GM23338 (cell line): ENCODE measurements around the gene SIX5. TPM values are rescaled to one million over a fixed set of nuclear protein-coding genes. Genes with fewer than 3 reads are reported as not detected.

Source experiments
- ATAC-seq: fragments of 200-7000 bp; cut with Tn5 transposase; 3 replicates; pipeline ENCODE4 v1.9.1; 2020
- DNase-seq: peaks from one replicate; pipeline ENCODE4 v3.0.0-alpha.2; 2015; ENCODE audit warnings: low spot score
- H2AFZ ChIP-seq: fragments of 200-600 bp; sonication (generic); 2 replicates; pipeline ENCODE4 v1.8.0; 2016; ENCODE audit warnings: antibody characterized with exemption, mild to moderate bottlenecking, moderate library complexity
- H3F3A ChIP-seq: fragments of 200-600 bp; sonication (generic); replicated peaks from 2 replicates; pipeline ENCODE4 v1.8.0; 2017; ENCODE audit warnings: antibody characterized with exemption, mixed run types, low read depth
- H3K27ac ChIP-seq: fragments of 200-600 bp; sonication (generic); 2 replicates; pipeline ENCODE4 v1.6.1; 2016; ENCODE audit warnings: low read depth
- H3K27me3 ChIP-seq: fragments of 200-600 bp; sonication (generic); 2 replicates; pipeline ENCODE4 v1.8.0; 2016; ENCODE audit warnings: mild to moderate bottlenecking, mixed run types, moderate library complexity; ENCODE audit not compliant: insufficient read depth
- H3K36me3 ChIP-seq: fragments of 200-600 bp; sonication (generic); 2 replicates; pipeline ENCODE4 v1.8.0; 2016; ENCODE audit warnings: mild to moderate bottlenecking; ENCODE audit not compliant: insufficient read depth
- H3K4me1 ChIP-seq: fragments of 200-600 bp; sonication (generic); 2 replicates; pipeline ENCODE4 v1.8.0; 2016; ENCODE audit warnings: mild to moderate bottlenecking, moderate library complexity; ENCODE audit not compliant: insufficient read depth
- H3K4me2 ChIP-seq: fragments of 200-600 bp; sonication (generic); 2 replicates; pipeline ENCODE4 v1.7.1; 2017; ENCODE audit warnings: mixed run types
- H3K4me3 ChIP-seq: fragments of 200-600 bp; sonication (generic); 2 replicates; pipeline ENCODE4 v1.6.1; 2016; ENCODE audit warnings: mixed run types
- H3K79me2 ChIP-seq: fragments of 200-600 bp; sonication (generic); replicated peaks from 2 replicates; pipeline ENCODE4 v1.8.0; 2017; ENCODE audit warnings: mild to moderate bottlenecking; ENCODE audit not compliant: insufficient read depth
- H3K9me2 ChIP-seq: fragments of 200-600 bp; sonication (generic); 2 replicates; pipeline ENCODE4 v1.8.0; 2017; ENCODE audit not compliant: insufficient read depth
- H4K20me1 ChIP-seq: fragments of 200-600 bp; sonication (generic); replicated peaks from 2 replicates; pipeline ENCODE4 v1.8.0; 2017; ENCODE audit warnings: mild to moderate bottlenecking; ENCODE audit not compliant: insufficient read depth
- H3K27ac Mint-ChIP-seq: 2 replicates; pipeline ENCODE4 v1.8.0; 2020; ENCODE audit warnings: inconsistent platforms, mild to moderate bottlenecking, moderate library complexity, mixed read lengths
- H3K27me3 Mint-ChIP-seq: 3 replicates; pipeline ENCODE4 v1.8.0; 2022; ENCODE audit warnings: low read depth, mild to moderate bottlenecking, moderate library complexity, mixed read lengths, inconsistent platforms; ENCODE audit not compliant: insufficient read depth, poor library complexity
- H3K36me3 Mint-ChIP-seq: 3 replicates; pipeline ENCODE4 v1.8.0; 2021; ENCODE audit warnings: low read depth, mild to moderate bottlenecking, inconsistent platforms, moderate library complexity, mixed read lengths
- H3K4me1 Mint-ChIP-seq: 3 replicates; pipeline ENCODE4 v1.8.0; 2020; ENCODE audit warnings: mild to moderate bottlenecking, inconsistent platforms, mixed read lengths
- H3K4me3 Mint-ChIP-seq: 3 replicates; pipeline ENCODE4 v1.8.0; 2021; ENCODE audit warnings: moderate library complexity, mild to moderate bottlenecking, inconsistent platforms, mixed read lengths
- H3K9me3 Mint-ChIP-seq: 3 replicates; pipeline ENCODE4 v1.8.0; 2020; ENCODE audit warnings: moderate library complexity, mild to moderate bottlenecking, inconsistent platforms, mixed read lengths
- EZH2 ChIP-seq: fragments of 200-600 bp; sonication (generic); IDR thresholded peaks from one replicate; pipeline ENCODE4 v1.8.0; 2017; ENCODE audit warnings: antibody characterized with exemption, mild to moderate bottlenecking, low read depth; ENCODE audit not compliant: unreplicated experiment
- EZH2phosphoT487 ChIP-seq: fragments of 200-600 bp; sonication (generic); IDR thresholded peaks from one replicate; pipeline ENCODE4 v1.8.1; 2018; ENCODE audit warnings: antibody characterized with exemption; ENCODE audit not compliant: unreplicated experiment
- POLR2AphosphoS5 ChIP-seq: IDR thresholded peaks from 2 replicates; pipeline ENCODE4 v1.6.1; 2016; ENCODE audit warnings: antibody characterized with exemption, low read depth
- STAT1 ChIP-seq: IDR thresholded peaks from one replicate; pipeline ENCODE4 v1.6.1; 2016; ENCODE audit warnings: antibody characterized with exemption; ENCODE audit not compliant: unreplicated experiment
- polyA plus RNA-seq: library from polyadenylated mRNA; unstranded; fragments of >200 nt; fragmentation: Nextera tagmentation; extraction: Ambion mirVana; gene quantifications from 2 replicates; pipeline ENCODE4 v1.2.1, GENCODE V29; 2016
- total RNA-seq: library from RNA; depleted of rRNA; stranded (reverse); fragments of >200 nt; shearing (Covaris generic); gene quantifications from 2 replicates; pipeline ENCODE4 v1.2.3, GENCODE V29; 2014
- TF ChIP-seq, protein P1 (sequence below): fragments of 250-450 bp; sonication (Bioruptor Pico); IDR thresholded peaks from 2 replicates; pipeline ENCODE4 v1.5.0; 2020; ENCODE audit warnings: mild to moderate bottlenecking, moderate library complexity

SIX5 gene
- total and polyA plus RNA-seq, 2 experiments from 2014 or later, result 10.1 to 22.6 TPM

DNA sequence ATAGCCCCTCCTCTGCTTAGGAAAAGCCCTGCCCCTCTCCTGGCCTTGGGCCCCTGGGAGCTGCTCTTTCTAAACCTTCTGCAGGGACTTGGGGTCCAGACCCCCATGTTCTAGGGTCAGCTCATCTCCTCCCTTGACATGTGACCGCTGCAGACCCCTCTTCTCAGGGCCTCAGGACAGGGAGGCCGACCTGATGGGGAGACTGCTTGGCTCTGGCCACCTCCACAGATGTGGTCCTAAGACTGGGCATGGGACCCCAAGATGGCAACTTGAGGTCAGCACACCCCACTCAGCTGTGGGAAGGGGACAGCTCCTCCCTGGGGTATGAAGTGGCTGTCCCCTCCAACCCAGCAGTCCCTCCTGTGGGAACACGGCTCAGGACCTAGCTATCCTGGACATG, 3.9 kb upstream of the SIX5 start:
- Histone ChIP-seq H2AFZ (no peak overlapping the region), H3K4me3 (no peak overlapping the region), H3K4me1 (peaks cover 9% of the 10 kb centered on the region; the same call in 1 of the 2 replicates), H3K9me2 (no peaks in the 10 kb centered on the region), H3K36me3 (0 out of 2 replicates have a peak, but pooled peaks cover 3% of the 10 kb centered on the region), H4K20me1 (peaks cover 3% of the 10 kb centered on the region; the same call in 1 of the 2 replicates), H3K79me2 (no peaks in the 10 kb centered on the region), H3K27ac (no peak overlapping the region), H3K27me3 (no peaks in the 10 kb centered on the region), H3F3A (peaks cover 28% of the 10 kb centered on the region), H3K4me2 (no peak overlapping the region)
- DNase-seq (no peak), ATAC-seq (no peak)
- Mint-ChIP-seq H3K27me3 (peaks cover 39% of the 10 kb centered on the region), H3K4me3 (no peak overlapping the region), H3K9me3 (no peaks in the 10 kb centered on the region; the same call in 2 of the 3 replicates), H3K27ac (no peak overlapping the region), H3K36me3 (peaks cover 40% of the 10 kb centered on the region), H3K4me1 (peaks cover 15% of the 10 kb centered on the region)
- TF ChIP-seq, protein P1, sequence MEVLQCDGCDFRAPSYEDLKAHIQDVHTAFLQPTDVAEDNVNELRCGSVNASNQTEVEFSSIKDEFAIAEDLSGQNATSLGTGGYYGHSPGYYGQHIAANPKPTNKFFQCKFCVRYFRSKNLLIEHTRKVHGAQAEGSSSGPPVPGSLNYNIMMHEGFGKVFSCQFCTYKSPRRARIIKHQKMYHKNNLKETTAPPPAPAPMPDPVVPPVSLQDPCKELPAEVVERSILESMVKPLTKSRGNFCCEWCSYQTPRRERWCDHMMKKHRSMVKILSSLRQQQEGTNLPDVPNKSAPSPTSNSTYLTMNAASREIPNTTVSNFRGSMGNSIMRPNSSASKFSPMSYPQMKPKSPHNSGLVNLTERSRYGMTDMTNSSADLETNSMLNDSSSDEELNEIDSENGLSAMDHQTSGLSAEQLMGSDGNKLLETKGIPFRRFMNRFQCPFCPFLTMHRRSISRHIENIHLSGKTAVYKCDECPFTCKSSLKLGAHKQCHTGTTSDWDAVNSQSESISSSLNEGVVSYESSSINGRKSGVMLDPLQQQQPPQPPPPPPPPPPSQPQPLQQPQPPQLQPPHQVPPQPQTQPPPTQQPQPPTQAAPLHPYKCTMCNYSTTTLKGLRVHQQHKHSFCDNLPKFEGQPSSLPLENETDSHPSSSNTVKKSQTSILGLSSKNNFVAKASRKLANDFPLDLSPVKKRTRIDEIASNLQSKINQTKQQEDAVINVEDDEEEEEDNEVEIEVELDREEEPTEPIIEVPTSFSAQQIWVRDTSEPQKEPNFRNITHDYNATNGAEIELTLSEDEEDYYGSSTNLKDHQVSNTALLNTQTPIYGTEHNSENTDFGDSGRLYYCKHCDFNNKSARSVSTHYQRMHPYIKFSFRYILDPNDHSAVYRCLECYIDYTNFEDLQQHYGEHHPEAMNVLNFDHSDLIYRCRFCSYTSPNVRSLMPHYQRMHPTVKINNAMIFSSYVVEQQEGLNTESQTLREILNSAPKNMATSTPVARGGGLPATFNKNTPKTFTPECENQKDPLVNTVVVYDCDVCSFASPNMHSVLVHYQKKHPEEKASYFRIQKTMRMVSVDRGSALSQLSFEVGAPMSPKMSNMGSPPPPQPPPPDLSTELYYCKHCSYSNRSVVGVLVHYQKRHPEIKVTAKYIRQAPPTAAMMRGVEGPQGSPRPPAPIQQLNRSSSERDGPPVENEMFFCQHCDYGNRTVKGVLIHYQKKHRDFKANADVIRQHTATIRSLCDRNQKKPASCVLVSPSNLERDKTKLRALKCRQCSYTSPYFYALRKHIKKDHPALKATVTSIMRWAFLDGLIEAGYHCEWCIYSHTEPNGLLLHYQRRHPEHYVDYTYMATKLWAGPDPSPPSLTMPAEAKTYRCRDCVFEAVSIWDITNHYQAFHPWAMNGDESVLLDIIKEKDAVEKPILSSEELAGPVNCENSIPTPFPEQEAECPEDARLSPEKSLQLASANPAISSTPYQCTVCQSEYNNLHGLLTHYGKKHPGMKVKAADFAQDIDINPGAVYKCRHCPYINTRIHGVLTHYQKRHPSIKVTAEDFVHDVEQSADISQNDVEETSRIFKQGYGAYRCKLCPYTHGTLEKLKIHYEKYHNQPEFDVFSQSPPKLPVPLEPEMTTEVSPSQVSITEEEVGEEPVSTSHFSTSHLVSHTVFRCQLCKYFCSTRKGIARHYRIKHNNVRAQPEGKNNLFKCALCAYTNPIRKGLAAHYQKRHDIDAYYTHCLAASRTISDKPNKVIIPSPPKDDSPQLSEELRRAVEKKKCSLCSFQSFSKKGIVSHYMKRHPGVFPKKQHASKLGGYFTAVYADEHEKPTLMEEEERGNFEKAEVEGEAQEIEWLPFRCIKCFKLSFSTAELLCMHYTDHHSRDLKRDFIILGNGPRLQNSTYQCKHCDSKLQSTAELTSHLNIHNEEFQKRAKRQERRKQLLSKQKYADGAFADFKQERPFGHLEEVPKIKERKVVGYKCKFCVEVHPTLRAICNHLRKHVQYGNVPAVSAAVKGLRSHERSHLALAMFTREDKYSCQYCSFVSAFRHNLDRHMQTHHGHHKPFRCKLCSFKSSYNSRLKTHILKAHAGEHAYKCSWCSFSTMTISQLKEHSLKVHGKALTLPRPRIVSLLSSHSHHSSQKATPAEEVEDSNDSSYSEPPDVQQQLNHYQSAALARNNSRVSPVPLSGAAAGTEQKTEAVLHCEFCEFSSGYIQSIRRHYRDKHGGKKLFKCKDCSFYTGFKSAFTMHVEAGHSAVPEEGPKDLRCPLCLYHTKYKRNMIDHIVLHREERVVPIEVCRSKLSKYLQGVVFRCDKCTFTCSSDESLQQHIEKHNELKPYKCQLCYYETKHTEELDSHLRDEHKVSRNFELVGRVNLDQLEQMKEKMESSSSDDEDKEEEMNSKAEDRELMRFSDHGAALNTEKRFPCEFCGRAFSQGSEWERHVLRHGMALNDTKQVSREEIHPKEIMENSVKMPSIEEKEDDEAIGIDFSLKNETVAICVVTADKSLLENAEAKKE (CRISPR knock-in tag), result no peak
- TF ChIP-seq EZH2phosphoT487, result no peak
- 0 out of 2 replicates have a peak, but pooled peaks have one; percentile 1 for TF ChIP-seq POLR2AphosphoS5

DNA sequence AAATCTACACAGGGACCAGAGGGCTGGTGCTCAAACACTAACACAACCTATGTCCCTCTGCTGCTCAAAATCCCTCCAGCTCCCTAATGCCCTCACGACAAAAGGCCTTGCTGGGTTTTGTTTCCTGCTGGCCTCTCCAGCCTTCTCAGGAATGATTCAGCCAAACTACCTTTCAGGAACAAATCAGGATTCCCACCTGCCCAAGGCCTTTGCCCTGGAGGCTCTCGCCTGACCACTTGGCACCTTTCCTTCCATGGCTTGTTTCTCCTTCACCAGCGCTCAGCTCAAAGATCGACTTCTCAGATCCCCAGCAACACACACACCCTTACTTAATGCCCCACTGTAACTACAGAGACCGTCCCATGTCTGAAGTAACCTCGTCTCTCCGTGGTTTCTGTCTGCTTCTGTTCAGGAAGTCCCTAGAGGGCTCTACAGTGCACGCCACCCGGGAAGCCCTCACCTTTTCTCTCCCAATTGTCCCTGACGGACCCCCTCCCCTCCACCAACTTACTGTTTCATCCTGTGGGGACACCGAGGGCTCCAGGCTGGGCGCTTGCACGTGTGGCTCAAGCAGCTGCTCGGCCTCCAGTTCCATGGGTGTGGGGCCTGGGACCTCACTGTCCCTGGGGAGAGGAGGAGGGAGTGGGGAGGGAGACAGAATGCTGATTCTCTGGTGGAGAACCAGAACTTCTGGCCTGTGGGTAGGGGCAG, 3.2 kb upstream of the SIX5 start:
- Histone ChIP-seq H3K4me1 (peaks cover 9% of the 10 kb centered on the region; the same call in 1 of the 2 replicates), H4K20me1 (peaks cover 3% of the 10 kb centered on the region; the same call in 1 of the 2 replicates), H3K4me3 (peak overlapping the region; percentile 76; the same call in 1 of the 2 replicates), H3K27me3 (no peaks in the 10 kb centered on the region), H3F3A (peaks cover 30% of the 10 kb centered on the region), H2AFZ (no peak overlapping the region), H3K36me3 (0 out of 2 replicates have a peak, but pooled peaks cover 3% of the 10 kb centered on the region), H3K27ac (no peak overlapping the region; the same call in 1 of the 2 replicates), H3K4me2 (no peak overlapping the region), H3K9me2 (no peaks in the 10 kb centered on the region), H3K79me2 (no peaks in the 10 kb centered on the region)
- Mint-ChIP-seq H3K9me3 (no peaks in the 10 kb centered on the region; the same call in 2 of the 3 replicates), H3K4me1 (peaks cover 15% of the 10 kb centered on the region), H3K27ac (peak overlapping the region; percentile 78), H3K27me3 (peaks cover 36% of the 10 kb centered on the region), H3K4me3 (peak overlapping the region; percentile 40; the same call in 2 of the 3 replicates), H3K36me3 (peaks cover 33% of the 10 kb centered on the region)
- ATAC-seq (no peak), DNase-seq (no peak)
- TF ChIP-seq POLR2AphosphoS5 (0 out of 2 replicates have a peak, but pooled peaks have one; percentile 11), EZH2 (no peak), STAT1 (no peak)
